ENCODE measurements around the gene GARNL3.

The GARNL3 gene

DNA sequence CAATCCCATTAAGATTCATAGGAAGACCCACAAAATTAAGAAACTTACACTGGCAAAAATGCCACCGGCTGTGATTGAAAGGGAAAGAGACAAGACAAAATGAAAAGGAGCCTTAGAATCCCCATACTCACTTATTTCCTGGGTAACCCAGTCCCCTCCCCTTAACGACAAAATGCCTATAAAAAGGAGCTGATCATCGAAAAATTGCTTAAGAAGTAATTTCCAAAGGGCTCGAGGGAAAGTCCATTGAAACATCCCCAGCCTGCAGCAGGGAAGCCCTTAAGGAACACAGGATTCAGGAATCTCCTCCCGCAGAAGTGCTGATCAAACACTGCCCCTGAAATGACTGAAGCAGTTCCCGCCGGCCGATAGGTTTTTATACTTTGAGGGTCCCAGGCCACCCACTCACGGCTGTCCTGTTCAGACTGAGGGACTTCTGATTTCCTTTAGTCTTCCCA lies 158.9 kb downstream of the GARNL3 start:
- H3K4me3 ChIP-seq (ENCODE audit: low read length): peak overlapping the region; percentile 95
- TF ChIP-seq, protein P1, sequence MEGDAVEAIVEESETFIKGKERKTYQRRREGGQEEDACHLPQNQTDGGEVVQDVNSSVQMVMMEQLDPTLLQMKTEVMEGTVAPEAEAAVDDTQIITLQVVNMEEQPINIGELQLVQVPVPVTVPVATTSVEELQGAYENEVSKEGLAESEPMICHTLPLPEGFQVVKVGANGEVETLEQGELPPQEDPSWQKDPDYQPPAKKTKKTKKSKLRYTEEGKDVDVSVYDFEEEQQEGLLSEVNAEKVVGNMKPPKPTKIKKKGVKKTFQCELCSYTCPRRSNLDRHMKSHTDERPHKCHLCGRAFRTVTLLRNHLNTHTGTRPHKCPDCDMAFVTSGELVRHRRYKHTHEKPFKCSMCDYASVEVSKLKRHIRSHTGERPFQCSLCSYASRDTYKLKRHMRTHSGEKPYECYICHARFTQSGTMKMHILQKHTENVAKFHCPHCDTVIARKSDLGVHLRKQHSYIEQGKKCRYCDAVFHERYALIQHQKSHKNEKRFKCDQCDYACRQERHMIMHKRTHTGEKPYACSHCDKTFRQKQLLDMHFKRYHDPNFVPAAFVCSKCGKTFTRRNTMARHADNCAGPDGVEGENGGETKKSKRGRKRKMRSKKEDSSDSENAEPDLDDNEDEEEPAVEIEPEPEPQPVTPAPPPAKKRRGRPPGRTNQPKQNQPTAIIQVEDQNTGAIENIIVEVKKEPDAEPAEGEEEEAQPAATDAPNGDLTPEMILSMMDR (IDR thresholded peaks at IDR 0.05; ENCODE audit: insufficient read depth, low read depth, low read length, missing control alignments): no peak
- no peak for DNase-seq (ENCODE audit: low read depth)

- TF ChIP-seq, protein P1 (IDR thresholded peaks at IDR 0.05; ENCODE audit: insufficient read depth, low read depth, low read length, missing control alignments): no peak
- DNase-seq (ENCODE audit: low read depth): peak; percentile 95
- H3K4me3 ChIP-seq (ENCODE audit: low read length): peak within 1 kb of the TSS; percentile 95
These were observed 159.5 kb downstream of the GARNL3 start, which contains the start of gene ZNF79 for GRCh38 chr9:127423934-127424675. Gene ZNF79, plus strand, starts transcription at chr9:127424382. Its CDS starts 406 bp downstream, at chr9:127424788.

- TF ChIP-seq, protein P1 (IDR thresholded peaks at IDR 0.05; ENCODE audit: insufficient read depth, low read depth, low read length, missing control alignments): no peak
- no peak for DNase-seq (ENCODE audit: low read depth)
- peak overlapping the region; percentile 95 for H3K4me3 ChIP-seq (ENCODE audit: low read length)
These were observed 160.1 kb downstream of the GARNL3 start for GRCh38 chr9:127424676-127424999.

DNA sequence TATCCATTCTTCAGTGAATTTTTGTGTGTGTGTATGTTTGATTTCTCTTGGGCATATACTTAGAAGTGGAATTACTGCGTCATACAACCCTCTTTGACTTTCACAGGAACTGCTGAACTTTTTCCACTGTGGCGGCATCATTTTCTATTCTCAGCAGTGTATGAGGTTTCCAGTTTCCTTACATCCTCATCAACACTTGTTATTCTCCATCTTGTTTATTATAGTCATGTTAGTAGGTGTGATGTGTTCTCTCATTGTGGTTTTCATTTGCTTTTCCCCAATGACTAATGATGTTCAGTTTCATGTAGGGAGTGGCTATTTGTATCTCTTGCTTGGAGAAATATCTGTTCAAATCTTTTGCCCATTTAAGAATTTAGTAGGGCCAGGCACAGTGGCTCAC lies 162.2 kb downstream of the GARNL3 start:
- TF ChIP-seq, protein P1 (IDR thresholded peaks at IDR 0.05; ENCODE audit: insufficient read depth, low read depth, low read length, missing control alignments): no peak
- peak; percentile 69 for DNase-seq (ENCODE audit: low read depth)

GRCh38 chr9:127428348-127428747 lies 163.8 kb downstream of the GARNL3 start:
- no peak overlapping the region for H3K4me3 ChIP-seq (ENCODE audit: low read length)
- DNase-seq (ENCODE audit: low read depth): no peak
- TF ChIP-seq, protein P1 (IDR thresholded peaks at IDR 0.05; ENCODE audit: insufficient read depth, low read depth, low read length, missing control alignments): no peak

More for the DNA sequence above, 162.2 kb downstream of the GARNL3 start:
- H3K4me3 ChIP-seq (ENCODE audit: low read length): no peak overlapping the region

DNA sequence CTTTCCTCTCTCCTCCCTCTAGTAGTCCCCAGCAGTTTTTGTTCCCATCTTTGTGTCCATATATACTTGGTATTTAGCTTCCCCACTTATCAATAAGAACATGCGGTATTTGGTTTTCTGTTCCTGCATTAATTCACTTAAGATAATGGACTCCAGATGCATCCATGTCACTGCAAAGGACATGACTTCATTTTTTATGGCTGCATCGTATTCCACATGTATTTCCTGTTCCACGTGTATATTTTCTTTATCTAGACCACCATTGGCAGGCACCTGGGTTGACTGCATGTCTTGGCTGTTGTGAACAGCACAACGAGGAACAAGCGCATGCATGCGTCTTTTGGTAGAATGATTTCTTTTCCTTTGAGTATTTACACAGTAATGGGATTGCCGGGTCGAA lies 165.8 kb downstream of the GARNL3 start:
- TF ChIP-seq, protein P1 (IDR thresholded peaks at IDR 0.05; ENCODE audit: insufficient read depth, low read depth, low read length, missing control alignments): no peak
- DNase-seq (ENCODE audit: low read depth): no peak
- no peak overlapping the region for H3K4me3 ChIP-seq (ENCODE audit: low read length)

All from epithelial cell of esophagus (primary cell).